MCF 10A (cell line): Measurements from ENCODE around the gene RSPH3. TPM values are rescaled to one million over a fixed set of nuclear protein-coding genes. Genes with fewer than 3 reads are reported as not detected.

Source experiments
- BruUV-seq: library from RNA; stranded (reverse); fragments of 400-500 nt; replicated peaks from 2 replicates; lab custom pipeline; 2021; lab: Mats Ljungman, UMichigan
- CTCF ChIA-PET: fragments of 300-600 bp; sonication (Branson Sonifier 250); formaldehyde crosslinking; extraction: SDS; loops from one replicate; lab custom pipeline; 2021; ENCODE audit warnings: antibody characterized with exemption, inconsistent platforms; lab: Yijun Ruan, JAX
- POLR2A ChIA-PET: fragments of 300-600, 350-650 bp; sonication (Branson Sonifier 250); formaldehyde crosslinking; extraction: SDS; loops from one replicate; lab custom pipeline; 2020; ENCODE audit warnings: antibody characterized with exemption, inconsistent platforms; lab: Yijun Ruan, JAX
- DNase-seq: peaks from one replicate; pipeline ENCODE4 v3.0.0-alpha.2; 2018; ENCODE audit not compliant: unreplicated experiment
- H3K27ac Mint-ChIP-seq: one replicate; pipeline ENCODE4 v1.8.0; 2022; ENCODE audit warnings: mild to moderate bottlenecking, low read depth, mixed read lengths; ENCODE audit not compliant: unreplicated experiment
- H3K27me3 Mint-ChIP-seq: one replicate; pipeline ENCODE4 v1.8.0; 2022; ENCODE audit warnings: mixed read lengths; ENCODE audit not compliant: insufficient read depth, unreplicated experiment
- H3K36me3 Mint-ChIP-seq: one replicate; pipeline ENCODE4 v1.8.0; 2022; ENCODE audit warnings: mild to moderate bottlenecking, moderate library complexity, mixed read lengths; ENCODE audit not compliant: insufficient read depth, unreplicated experiment
- H3K4me1 Mint-ChIP-seq: one replicate; pipeline ENCODE4 v1.8.0; 2022; ENCODE audit warnings: mixed read lengths; ENCODE audit not compliant: insufficient read depth, unreplicated experiment
- H3K4me3 Mint-ChIP-seq: one replicate; pipeline ENCODE4 v1.8.0; 2022; ENCODE audit warnings: mild to moderate bottlenecking, moderate library complexity, mixed read lengths; ENCODE audit not compliant: unreplicated experiment
- H3K9me3 Mint-ChIP-seq: one replicate; pipeline ENCODE4 v1.8.0; 2022; ENCODE audit warnings: mixed read lengths; ENCODE audit not compliant: unreplicated experiment
- CTCF ChIP-seq: fragments of 200-600 bp; IDR thresholded peaks from one replicate; pipeline ENCODE4 v1.8.0; 2022; ENCODE audit warnings: antibody characterized with exemption, mild to moderate bottlenecking; ENCODE audit not compliant: unreplicated experiment
- intact Hi-C: fragments of 100-400 bp; cut with micrococcal nuclease; formaldehyde crosslinking; loops from 2 replicates; pipeline ENCODE4 v1.14.1; 2022
- total RNA-seq: library from RNA; stranded (reverse); gene quantifications from 2 replicates; pipeline ENCODE4 v1.2.3, GENCODE V29; 2022

RSPH3 gene
- total RNA-seq, 1 experiment from 2014 or later, result 13.1 TPM

- Mint-ChIP-seq H3K27me3 (no peaks in the 10 kb centered on the region), H3K27ac (no peak overlapping the region), H3K9me3 (peaks cover 2% of the 10 kb centered on the region), H3K36me3 (no peaks in the 10 kb centered on the region), H3K4me1 (no peaks in the 10 kb centered on the region), H3K4me3 (no peak overlapping the region)
- DNase-seq, result no peak
- CTCF ChIA-PET, result no interaction called here
- POLR2A ChIA-PET, result interaction anchor here (0.6 kb wide), 1 partner anchor 79 kb away, joined by 3 read pairs; no protein-coding TSS in a partner anchor
- intact Hi-C loops, result no loop called here
- TF ChIP-seq CTCF, result no peak
- BruUV-seq, result no TSS peak
These were observed 66.9 kb downstream of the RSPH3 start for GRCh38 chr6:158933079-158933595.

- intact Hi-C loops, result no loop called here
- Mint-ChIP-seq H3K36me3 (peaks cover 7% of the 10 kb centered on the region), H3K9me3 (peaks cover 6% of the 10 kb centered on the region), H3K27ac (no peak overlapping the region), H3K4me3 (no peak overlapping the region), H3K27me3 (no peaks in the 10 kb centered on the region), H3K4me1 (peaks cover 6% of the 10 kb centered on the region)
- DNase-seq, result no peak
- ChIA-PET POLR2A (no interaction called here), CTCF (interaction anchor here (1.3 kb wide), 1 partner anchor 45 kb away, joined by 3 read pairs; no protein-coding TSS in a partner anchor)
- no peak for TF ChIP-seq CTCF
- BruUV-seq, result no TSS peak
These were observed 71.9 kb downstream of the RSPH3 start for GRCh38 chr6:158928068-158928467.

GRCh38 chr6:158926414-158926813, 73.6 kb downstream of the RSPH3 start:
- peaks cover 6% of the 10 kb centered on the region for H3K9me3 Mint-ChIP-seq
- no peak overlapping the region for H3K4me3 Mint-ChIP-seq
- ChIA-PET POLR2A (no interaction called here), CTCF (no interaction called here)
- no peaks in the 10 kb centered on the region for H3K27me3 Mint-ChIP-seq
- no TSS peak for BruUV-seq
- no peak for TF ChIP-seq CTCF
- intact Hi-C loops, result no loop called here
- peaks cover 7% of the 10 kb centered on the region for H3K36me3 Mint-ChIP-seq
- peak; percentile 72 for DNase-seq
- H3K27ac Mint-ChIP-seq, result peak overlapping the region; percentile 91
- peaks cover 6% of the 10 kb centered on the region for H3K4me1 Mint-ChIP-seq

- CTCF ChIA-PET, result interaction anchor here (0.6 to 1.1 kb wide), 2 partner anchors 13 to 1170 kb away, joined by 3 read pairs; no protein-coding TSS in a partner anchor
- no peak for TF ChIP-seq CTCF
- peaks cover 6% of the 10 kb centered on the region for H3K9me3 Mint-ChIP-seq
- no peak overlapping the region for H3K27ac Mint-ChIP-seq
- BruUV-seq, result no TSS peak
- H3K36me3 Mint-ChIP-seq, result peaks cover 7% of the 10 kb centered on the region
- no peaks in the 10 kb centered on the region for H3K27me3 Mint-ChIP-seq
- POLR2A ChIA-PET, result interaction anchor here (1.3 kb wide), 1 partner anchor 33 kb away, joined by 3 read pairs; no protein-coding TSS in a partner anchor
- H3K4me1 Mint-ChIP-seq, result peaks cover 6% of the 10 kb centered on the region
- DNase-seq, result no peak
- no peak overlapping the region for H3K4me3 Mint-ChIP-seq
- intact Hi-C loops, result no loop called here
These were observed 75.2 kb downstream of the RSPH3 start for GRCh38 chr6:158924499-158925455.
